Erythroblast (primary cell): ENCODE results near the gene SLC1A4.

Experiments
- GATA1 ChIP-seq: IDR thresholded peaks from 2 replicates; pipeline ENCODE4 v1.6.1; 2011; ENCODE audit warnings: low read depth, mild to moderate bottlenecking, control low read depth, low read length, moderate library complexity
- POLR2A ChIP-seq: IDR thresholded peaks from 2 replicates; pipeline ENCODE4 v1.6.1; 2011; ENCODE audit warnings: mild to moderate bottlenecking, low read length

DNA sequence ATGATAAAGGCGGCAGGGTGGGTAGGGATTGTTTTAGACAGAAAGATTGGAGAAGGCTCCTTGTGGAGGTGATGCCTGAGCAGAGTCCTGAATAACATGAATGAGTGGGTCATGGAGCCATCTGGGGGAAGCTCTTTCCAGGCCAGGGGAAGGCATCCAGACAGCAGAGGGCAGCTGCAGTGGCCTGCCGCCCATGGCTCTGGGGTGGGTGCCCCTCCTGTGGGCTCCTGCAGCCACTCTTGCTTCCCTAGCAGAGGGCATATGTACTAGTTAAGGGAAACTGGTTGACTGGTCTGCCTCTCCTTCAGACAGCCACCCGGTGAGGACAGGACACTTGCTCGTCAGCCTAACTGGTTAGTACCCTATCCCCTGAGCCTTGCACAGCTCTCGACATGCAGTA lies 46.5 kb upstream of the SLC1A4 start:
- TF ChIP-seq POLR2A (no peak), GATA1 (no peak)
